ENCODE measurements around the gene PHLDA3. TPM values are rescaled to one million over a fixed set of nuclear protein-coding genes. Genes with fewer than 3 reads are reported as not detected.

Gene PHLDA3
- total RNA-seq, 4 donors from 2014 or later, result 14.4 to 80.2 (median 43.7) TPM

GRCh38 chr1:201436969-201437368 is 32.0 kb downstream of the PHLDA3 start:
- intact Hi-C loops (cut with DNase I; ENCODE audit: low total_unique reads), result no loop called here
- TF ChIP-seq CTCF (IDR thresholded peaks at IDR 0.05), result no peak
- no peak for TF ChIP-seq POLR2A (IDR thresholded peaks at IDR 0.05)
- no peak overlapping the region for H3K27ac ChIP-seq
- no peaks in the 10 kb centered on the region for H3K36me3 ChIP-seq
- no peak for DNase-seq
- no peaks in the 10 kb centered on the region for H3K4me1 ChIP-seq
- H3K4me3 ChIP-seq, result no peak overlapping the region
- no peaks in the 10 kb centered on the region for H3K27me3 ChIP-seq
- H3K9me3 ChIP-seq, result no peaks in the 10 kb centered on the region

DNA sequence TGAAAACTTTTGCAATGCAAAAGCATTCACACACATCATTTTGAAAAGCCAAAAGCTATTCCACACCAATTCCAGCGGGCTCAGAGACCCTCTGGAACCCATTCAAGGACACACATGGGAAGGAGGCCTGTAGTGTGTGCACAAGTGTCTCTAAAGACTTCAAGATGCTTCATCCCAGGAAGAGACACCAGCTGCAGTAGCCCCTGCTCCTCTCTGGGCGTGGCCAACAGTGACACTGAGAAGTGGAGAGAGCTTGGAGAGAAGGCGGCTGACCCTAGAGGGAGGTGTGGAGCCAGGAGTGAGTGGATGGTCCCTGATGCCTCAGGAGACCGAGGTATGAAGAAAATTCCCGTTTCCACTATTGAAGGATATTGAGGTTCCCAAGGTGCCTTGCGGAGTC is 32.6 kb downstream of the PHLDA3 start:
- intact Hi-C loops (cut with DNase I; ENCODE audit: low total_unique reads), result no loop called here
- Histone ChIP-seq H3K36me3 (no peaks in the 10 kb centered on the region), H3K4me1 (no peaks in the 10 kb centered on the region), H3K27ac (no peak overlapping the region), H3K9me3 (no peaks in the 10 kb centered on the region), H3K27me3 (no peaks in the 10 kb centered on the region), H3K4me3 (no peak overlapping the region)
- DNase-seq, result no peak
- TF ChIP-seq POLR2A (IDR thresholded peaks at IDR 0.05), result no peak
- no peak for TF ChIP-seq CTCF (IDR thresholded peaks at IDR 0.05)

DNA sequence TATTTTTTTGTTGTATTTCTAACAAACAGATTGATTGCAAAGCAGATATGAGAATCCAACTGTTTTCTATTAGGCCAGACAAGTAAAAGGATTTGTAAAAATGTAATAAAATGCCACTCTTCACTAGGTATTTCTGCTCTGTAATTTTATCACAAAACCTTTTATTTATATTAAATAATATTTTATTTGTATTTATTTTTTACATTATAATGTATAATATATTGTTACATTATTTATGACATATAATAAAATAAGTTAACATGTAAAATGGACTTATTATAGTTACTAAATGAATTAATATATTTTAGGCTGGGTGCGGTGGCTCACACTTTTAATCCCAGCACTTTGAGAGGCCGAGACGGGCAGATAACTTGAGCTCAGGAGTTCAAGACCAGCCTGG is 34.7 kb downstream of the PHLDA3 start:
- TF ChIP-seq POLR2A (IDR thresholded peaks at IDR 0.05), result no peak
- no peak for TF ChIP-seq CTCF (IDR thresholded peaks at IDR 0.05)
- Histone ChIP-seq H3K27me3 (no peaks in the 10 kb centered on the region), H3K36me3 (no peaks in the 10 kb centered on the region), H3K27ac (no peak overlapping the region), H3K9me3 (no peaks in the 10 kb centered on the region), H3K4me3 (no peak overlapping the region), H3K4me1 (no peaks in the 10 kb centered on the region)
- no peak for DNase-seq
- intact Hi-C loops (cut with DNase I; ENCODE audit: low total_unique reads), result no loop called here

- Histone ChIP-seq H3K4me1 (no peaks in the 10 kb centered on the region), H3K27ac (no peak overlapping the region), H3K27me3 (no peaks in the 10 kb centered on the region), H3K4me3 (no peak overlapping the region), H3K36me3 (no peaks in the 10 kb centered on the region), H3K9me3 (no peaks in the 10 kb centered on the region)
- no peak for TF ChIP-seq POLR2A (IDR thresholded peaks at IDR 0.05)
- TF ChIP-seq CTCF (IDR thresholded peaks at IDR 0.05), result no peak
- no peak for DNase-seq
- intact Hi-C loops (cut with DNase I; ENCODE audit: low total_unique reads), result no loop called here
Measured at GRCh38 chr1:201433609-201434008, 35.4 kb downstream of the PHLDA3 start.

- Histone ChIP-seq H3K27me3 (no peaks in the 10 kb centered on the region), H3K36me3 (no peaks in the 10 kb centered on the region), H3K27ac (no peak overlapping the region), H3K9me3 (no peaks in the 10 kb centered on the region), H3K4me1 (no peaks in the 10 kb centered on the region), H3K4me3 (no peak overlapping the region)
- DNase-seq, result no peak
- intact Hi-C loops (cut with DNase I; ENCODE audit: low total_unique reads), result no loop called here
- TF ChIP-seq CTCF (IDR thresholded peaks at IDR 0.05), result no peak
- no peak for TF ChIP-seq POLR2A (IDR thresholded peaks at IDR 0.05)
Measured at GRCh38 chr1:201430776-201431175, 38.2 kb downstream of the PHLDA3 start.
